ENCODE data around the gene CACNA1E.

GRCh38 chr1:181557313-181557712, 74.0 kb downstream of the CACNA1E start:
- TF ChIP-seq CTCF (IDR thresholded peaks at IDR 0.05) (no peak), POLR2A (IDR thresholded peaks at IDR 0.05) (no peak)

Data from lower leg skin (tissue), 3 donors.